ENCODE results near the gene DLK1. TPM values are rescaled to one million over a fixed set of nuclear protein-coding genes. Genes with fewer than 3 reads are reported as not detected.

The DLK1 gene
- total and polyA plus RNA-seq, 2 of the 13 experiments (the other 11 are each of a cell fraction or from before 2014, with no cell fraction given), result 95.5 to 312 TPM

GRCh38 chr14:100750762-100751699 is 24.3 kb downstream of the DLK1 start (continued):
- TF ChIP-seq GMEB1 (CRISPR knock-in tag; IDR thresholded peaks at IDR 0.05; ENCODE audit: borderline replicate concordance), result peak; percentile 31; the same call in 1 of the 2 replicates
- no peak; the same call in 1 of the 2 replicates for TF ChIP-seq SAFB2 (CRISPR knock-in tag; IDR thresholded peaks at IDR 0.05; ENCODE audit: borderline replicate concordance, low read depth)
- no peak for TF ChIP-seq PHB2 (IDR thresholded peaks at IDR 0.05; ENCODE audit: partially characterized antibody)
- 0 out of 2 replicates have a peak, but pooled peaks have one; percentile 82 for TF ChIP-seq ZNF510 (CRISPR knock-in tag; IDR thresholded peaks at IDR 0.05; ENCODE audit: low read depth)
- TF ChIP-seq DZIP1 (CRISPR knock-in tag; IDR thresholded peaks at IDR 0.05), result no peak
- no peak for TF ChIP-seq ELK4 (CRISPR knock-in tag; IDR thresholded peaks at IDR 0.05; ENCODE audit: borderline replicate concordance)
- peak; percentile 75 for TF ChIP-seq RBFOX2 (IDR thresholded peaks at IDR 0.05; ENCODE audit: low read depth, low read length)
- TF ChIP-seq HOMEZ (CRISPR knock-in tag; IDR thresholded peaks at IDR 0.05; ENCODE audit: low read depth), result peak; percentile 81; the same call in 1 of the 2 replicates
- TF ChIP-seq HNF4A (CRISPR knock-in tag; IDR thresholded peaks at IDR 0.05), result peak; percentile 98
- TF ChIP-seq LCORL (IDR thresholded peaks at IDR 0.05), result peak; percentile 92
- TF ChIP-seq LCORL (CRISPR knock-in tag; IDR thresholded peaks at IDR 0.05), result peak; percentile 93
- no peak for TF ChIP-seq TEAD2 (CRISPR knock-in tag; IDR thresholded peaks at IDR 0.05)
- no peak; the same call in 1 of the 2 replicates for TF ChIP-seq ZSCAN31 (CRISPR knock-in tag; IDR thresholded peaks at IDR 0.05; ENCODE audit: low read depth)
- TF ChIP-seq RBAK (CRISPR knock-in tag; IDR thresholded peaks at IDR 0.05), result peak; percentile 73
- TF ChIP-seq ZNF552 (CRISPR knock-in tag; IDR thresholded peaks at IDR 0.05; ENCODE audit: borderline replicate concordance), result no peak
- peak; percentile 83 for TF ChIP-seq JUND (CRISPR knock-in tag; IDR thresholded peaks at IDR 0.05)
- TF ChIP-seq ZNF772 (CRISPR knock-in tag; IDR thresholded peaks at IDR 0.05), result peak; percentile 64; the same call in 1 of the 2 replicates
